Stimulated activated CD8-positive, alpha-beta memory T cell treated with anti-CD3 and anti-CD28 coated beads, Interleukin-4, amount 100 ng/mL, for 4 hours (primary cell): ENCODE measurements around the gene IFI6.
"Not testable (repeated sequence)": the region's sequence is repeated elsewhere in the genome, so short reads cannot be mapped to it uniquely, and the experiment has no call there.

Experiments used
- DNase-seq, 2 donors: peaks; one replicate each; pipeline ENCODE4 v3.0.0-alpha.2; 2020; ENCODE audit warnings: low read depth in 2 of 2, low spot score in 1 of 2

The IFI6 gene, protein sequence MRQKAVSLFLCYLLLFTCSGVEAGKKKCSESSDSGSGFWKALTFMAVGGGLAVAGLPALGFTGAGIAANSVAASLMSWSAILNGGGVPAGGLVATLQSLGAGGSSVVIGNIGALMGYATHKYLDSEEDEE

DNA sequence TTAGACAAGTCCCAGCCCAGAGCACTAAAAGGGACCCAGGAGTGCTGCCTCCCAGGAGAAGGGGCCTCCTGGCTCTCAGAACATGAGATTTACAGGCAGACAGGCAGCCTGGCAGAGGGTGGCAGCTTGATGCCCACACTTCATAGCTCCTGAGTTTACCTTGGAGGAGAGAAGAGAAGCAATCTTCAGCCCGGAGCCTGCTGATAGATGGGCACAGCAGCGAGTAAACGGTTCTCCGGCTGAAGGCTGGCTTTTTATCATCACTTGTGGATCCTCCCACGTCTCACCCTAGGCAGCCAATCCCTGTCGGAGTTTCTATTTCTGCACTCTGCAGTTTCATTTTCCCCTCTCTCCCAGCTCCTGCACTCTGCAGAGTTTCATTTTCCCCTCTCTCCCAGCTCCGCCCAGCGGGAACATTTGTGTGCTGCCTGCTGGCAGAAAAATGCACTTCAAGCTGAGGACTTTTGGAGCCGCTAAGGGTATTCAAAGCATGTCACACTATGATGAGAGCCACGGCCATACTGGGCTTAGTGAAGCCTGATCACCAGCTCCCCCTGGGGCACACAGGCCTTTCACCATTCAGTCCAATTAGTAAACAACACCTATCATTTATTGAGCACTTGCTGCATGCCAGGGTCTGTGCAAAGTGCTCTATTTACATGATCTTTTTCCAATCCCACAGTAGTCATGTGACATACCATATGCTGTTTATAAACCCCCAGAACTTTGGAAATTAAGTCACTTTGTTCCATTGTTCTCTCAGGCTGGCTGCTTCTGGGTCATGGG lies at the start of gene IFI6:
TSS of gene IFI6 (minus strand) at position 229 of the 786 bp plus-strand sequence. CDS start 2,878 bp downstream, outside the sequence.
- peak; percentile 54 to 59 for DNase-seq

DNA sequence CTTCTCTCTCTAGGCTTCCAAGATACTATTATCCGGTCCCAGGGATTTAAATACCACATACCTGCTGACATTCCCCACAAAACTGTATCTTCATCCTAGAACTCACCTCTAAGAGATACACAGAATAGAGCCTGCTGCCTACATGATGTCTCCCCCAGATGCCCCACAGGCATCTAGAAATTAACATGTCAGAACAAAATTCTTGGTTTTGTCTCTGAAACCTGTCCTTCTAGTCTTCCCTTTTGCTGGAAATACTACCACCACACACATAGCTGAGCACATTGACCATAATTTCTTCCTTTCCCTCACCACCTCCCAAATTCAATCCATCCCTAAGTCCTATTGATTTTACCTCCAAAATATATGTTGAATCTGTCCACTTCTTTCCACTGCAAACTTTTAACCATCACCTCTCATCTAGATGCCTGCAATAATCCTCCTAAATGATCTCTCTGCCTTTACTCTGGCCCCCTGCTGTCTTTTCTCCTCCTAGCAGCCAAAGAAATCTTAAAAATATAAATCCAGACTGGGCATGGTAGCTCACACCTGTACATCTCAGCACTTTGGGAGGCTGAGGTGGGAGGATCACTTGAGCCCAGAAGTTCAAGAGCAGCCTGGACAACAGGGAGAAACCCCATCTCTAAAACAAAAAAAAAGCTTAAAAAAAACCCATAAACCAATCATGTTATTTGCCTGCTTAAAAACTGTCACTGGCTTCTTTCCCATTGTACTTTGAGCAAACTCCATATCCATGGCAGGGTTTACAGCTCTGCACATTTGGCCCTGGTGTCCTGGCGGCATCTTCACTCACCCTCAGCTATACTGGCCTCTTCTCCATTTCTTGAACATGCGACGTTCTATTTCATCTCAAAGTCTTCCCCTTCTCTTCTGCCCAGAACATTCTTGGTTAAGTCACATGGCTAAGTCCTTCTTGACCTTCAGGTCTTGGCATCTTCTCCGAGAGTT lies 47.6 kb upstream of the IFI6 start:
- DNase-seq, result no peak

DNA sequence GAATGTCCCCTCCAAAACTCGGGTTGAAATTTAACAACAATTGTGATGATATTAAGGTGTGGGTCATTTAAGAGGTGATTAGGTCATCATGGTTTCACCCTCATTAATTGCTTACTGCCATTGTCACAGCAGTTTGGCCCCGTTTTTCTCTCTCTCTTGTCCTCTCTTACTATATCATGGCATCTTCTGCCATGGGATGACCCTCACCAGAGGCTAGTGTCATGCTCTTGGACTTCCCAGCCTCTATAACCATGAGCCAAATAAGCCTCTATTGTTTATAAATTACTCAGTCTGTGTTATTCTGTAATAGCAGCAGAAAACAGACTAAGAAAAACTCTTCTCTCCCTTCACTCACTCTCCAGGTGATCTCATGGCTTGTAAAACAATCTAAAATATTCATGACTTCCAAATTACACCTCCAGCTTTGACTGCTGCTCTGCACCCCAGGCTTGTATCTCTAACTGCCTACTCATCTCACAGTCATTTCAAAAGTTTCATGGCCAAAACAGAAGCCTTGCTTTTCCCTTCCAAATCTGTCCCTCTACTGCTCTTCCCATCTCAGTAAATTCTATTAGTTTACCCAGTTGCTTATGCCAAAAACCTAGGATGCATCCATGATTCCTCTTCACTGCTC lies 44.4 kb upstream of the IFI6 start:
- no peak for DNase-seq

DNA sequence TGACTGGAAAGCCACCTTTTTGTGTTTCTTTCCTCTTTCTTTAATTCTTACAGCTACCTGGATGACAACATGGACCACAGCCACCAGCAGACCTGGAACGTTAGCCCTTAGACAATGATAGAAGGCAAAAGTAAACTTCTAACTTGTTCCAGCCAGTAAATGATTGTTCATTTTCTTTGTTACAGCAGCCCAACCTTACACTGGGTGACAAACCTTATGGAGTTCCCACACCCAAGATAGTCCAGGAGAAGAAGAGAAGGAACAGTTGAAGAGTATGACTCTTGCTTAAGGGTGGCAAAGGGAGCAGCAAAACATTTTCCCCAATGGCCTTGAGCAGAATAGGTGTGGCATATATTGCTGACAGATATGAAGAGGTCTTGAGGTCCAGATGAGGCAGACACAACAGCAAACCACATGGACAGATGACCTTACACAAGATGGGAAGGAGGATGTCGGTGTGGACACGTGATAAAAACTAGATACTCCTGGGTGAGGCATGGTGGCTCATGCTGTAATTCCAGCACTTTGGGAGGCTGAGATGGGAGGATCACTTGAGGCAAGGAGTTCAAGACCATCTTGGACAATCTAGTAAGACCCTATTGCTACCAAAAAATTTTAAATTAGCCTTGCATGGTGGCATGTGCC lies 42.0 kb upstream of the IFI6 start:
- no peak for DNase-seq

DNA sequence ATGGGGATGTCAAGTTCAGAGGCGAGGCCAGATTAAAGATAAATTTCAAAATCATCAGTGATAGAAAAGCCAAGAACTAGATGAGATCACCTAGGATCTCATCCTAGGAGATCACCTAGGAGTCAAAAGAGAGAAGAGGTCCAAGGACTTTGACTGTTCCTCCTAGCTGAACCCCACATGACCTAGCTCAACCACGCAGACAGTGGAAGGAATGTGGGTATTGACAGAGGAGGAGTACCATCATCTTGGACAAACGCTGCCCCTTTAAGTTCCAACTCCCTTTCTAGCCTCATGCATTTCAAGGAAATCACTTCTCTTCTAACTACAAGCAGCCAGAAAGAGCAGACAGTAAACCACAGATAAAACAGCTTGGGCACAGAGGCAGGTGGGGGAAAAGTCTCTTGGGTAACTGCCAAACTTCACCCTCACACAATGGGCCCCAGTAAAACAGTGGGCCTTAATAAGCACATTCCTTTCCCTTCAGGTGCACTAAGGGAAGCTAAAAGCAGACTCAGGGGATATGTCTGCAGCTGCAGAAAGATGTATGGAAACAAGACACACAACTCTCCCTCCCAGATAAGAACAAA lies 41.2 kb upstream of the IFI6 start:
- no peak for DNase-seq

DNA sequence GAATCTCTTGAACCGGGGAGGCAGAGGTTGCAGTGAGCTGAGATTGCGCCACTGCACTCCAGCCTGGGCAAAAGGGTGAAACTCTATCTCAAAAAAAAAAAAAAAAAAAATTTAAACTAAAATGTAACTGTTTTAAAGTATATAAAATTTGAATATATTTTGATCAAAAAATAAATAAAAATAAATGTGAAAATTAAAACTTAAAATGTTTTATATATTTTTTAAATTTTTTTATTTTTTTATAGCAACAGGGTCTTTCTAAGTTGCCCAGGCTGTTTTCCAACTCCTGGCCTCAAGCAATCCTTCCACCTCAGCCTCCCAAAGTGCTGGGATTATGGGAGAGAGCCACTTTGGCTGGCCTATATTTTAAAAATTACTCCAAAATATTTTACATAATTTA lies 38.6 kb upstream of the IFI6 start:
- DNase-seq, result no peak

DNA sequence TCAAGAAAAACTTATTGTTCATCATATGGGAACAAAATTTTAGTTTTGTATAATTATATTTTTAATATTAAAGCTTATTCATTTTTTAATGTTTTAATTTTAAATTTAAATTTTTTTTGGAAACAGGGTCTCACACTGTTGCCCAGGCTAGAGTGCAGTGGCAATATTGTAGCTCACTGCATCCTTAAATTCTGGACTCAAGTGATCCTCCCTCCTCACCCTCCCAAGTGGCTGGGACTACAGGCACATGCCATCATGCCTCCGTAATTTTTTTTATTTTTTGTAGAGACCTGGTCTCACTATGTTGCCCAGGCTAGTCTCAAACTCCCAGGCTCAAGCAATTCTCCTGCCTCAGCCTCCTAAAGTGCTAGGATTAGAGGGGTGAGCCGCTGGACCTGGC lies 33.6 kb upstream of the IFI6 start:
- no peak for DNase-seq

DNA sequence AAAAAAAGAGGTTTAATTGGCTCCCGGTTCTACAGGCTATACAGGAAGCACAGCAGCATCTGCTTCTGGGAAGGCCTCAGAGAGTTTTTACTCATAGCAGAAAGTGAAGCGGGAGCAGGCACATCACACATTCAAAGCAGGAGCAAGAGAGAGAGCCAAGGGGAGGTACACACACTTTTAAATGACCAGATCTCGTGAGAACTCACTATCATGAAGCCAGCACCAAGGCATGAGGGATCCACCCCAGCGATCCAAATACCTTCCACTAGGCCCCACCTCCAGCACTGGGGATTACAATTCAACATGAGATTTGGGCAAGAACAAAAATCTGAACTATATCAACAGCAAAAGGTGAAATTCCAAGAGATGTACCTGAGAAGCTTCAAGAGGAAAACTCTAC lies 33.0 kb upstream of the IFI6 start:
- no peak for DNase-seq

DNA sequence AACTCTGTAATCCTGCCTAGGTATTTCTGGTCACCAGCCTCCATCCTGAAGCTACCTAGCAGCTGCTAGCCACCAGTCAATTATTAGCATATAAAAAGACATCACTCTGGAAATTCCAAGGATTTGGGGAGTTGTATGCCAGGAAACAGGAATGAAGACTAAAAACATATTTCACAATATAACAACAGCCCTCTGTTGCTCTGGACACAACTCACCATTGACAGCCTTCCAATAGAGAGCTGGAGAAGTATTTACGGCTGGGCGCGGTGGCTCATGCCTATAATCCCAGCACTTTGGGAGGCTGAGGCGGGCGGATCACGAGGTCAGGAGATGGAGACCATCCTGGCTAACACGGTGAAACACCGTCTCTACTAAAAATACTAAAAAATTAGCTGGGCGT lies 24.8 kb upstream of the IFI6 start:
- DNase-seq, result not testable (repeated sequence)

DNA sequence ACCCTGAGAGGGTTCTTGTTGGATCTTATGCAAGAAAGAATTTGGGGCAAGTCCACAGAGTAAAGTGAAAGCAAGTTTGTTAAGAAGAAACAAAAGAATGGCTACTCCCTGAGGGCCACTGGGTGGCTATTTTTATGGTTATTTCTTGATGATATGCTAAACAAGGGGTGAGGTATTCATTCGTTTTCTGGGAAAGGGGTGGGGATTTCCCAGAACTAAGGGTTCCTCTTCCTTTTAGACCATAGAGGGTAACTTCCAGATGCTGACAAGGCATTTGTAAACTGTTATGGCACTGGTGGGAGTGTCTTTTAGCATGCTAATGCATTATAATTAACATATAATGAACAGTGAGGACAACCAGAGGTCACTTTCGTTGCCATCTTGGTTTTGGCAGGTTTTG lies 18.2 kb upstream of the IFI6 start:
- no peak for DNase-seq

DNA sequence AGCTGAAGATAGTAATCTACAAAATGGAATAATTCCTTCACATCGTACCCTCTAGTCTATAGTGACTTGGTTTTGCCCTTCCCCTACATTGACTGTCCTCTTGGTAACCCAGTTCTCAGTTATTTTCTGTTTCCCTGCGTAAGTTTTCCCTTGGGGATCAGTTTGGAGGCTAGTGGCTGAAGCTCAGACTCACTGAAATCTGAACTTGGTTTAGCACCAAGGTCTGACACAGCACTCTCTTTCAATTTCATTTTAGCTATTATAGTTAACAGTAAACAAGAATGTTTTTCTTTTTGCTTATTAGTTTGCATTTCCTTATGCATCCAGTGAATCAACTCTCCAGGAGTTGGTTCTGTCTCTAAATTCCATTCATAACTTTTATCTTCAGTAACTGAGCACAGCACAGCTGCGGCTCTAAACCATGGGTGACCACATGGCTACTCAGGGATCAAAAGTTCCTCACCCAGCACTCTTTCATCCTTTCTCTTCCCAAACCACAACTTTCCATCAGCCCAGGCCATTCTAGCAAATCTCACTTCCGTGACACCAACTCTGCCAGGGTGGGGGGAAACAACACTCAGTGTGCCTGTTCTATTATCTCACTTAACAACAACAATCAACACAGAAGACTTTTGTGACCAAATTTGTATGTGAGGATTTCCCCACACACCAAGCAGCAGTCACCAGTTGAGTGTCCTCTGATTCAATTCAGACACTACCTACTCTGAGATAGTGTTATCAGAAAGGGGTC lies 17.6 kb upstream of the IFI6 start:
- no peak for DNase-seq

DNA sequence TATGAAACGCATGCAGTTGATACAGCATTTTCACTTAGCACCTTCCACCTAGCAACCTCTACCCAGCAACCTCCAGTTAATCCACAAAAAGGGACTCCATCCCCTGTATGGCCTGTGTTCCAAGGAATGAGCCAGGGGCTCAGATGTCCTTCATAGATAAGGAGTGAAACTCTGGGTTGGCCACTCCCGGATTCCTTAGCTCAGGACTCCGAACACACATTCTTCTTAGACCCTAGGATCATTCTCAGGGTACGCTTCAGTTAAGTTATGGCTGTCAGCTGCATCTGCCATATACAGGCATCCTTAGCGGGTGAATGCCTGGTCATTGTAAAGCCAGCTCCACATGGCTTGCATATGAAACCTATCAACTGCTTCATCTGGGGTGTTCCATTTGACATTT lies 15.9 kb upstream of the IFI6 start:
- DNase-seq, result no peak

DNA sequence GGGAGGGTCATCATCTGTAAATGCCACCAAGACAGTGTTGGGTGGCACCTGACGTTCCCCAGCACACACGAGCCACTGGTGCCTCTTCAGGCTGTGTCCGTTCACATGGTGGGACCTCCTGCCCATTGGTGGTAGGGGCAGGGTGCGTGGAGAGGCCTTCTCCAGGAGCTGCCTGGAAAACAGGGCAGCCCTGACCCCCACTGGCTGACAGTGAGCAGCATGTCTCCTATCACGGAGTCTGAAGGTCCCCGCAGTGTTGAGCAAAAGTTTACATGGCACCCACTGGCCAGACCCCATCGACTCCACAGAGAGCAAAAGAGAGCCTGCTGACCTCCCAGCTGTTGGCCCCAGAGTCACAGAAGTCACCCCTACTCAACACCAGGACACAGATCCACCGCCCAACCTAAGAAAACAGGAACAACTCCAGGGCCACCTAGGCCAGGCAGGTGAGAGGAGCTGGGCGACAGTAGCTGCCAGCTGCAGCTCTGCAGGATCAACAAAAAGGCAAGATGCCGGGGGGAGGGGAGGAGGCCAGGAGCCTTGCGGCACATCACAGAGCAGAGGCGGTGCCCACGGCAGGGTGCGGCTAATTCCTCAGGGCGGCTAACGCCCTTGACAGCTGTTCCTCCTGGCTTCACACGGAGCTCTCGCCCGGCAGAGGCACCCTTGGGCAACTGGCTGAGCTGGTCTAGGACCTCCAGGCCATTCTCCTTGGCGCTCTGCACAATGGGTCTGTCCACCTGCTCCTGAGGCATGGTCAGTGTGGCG lies 14.4 kb upstream of the IFI6 start:
- no peak for DNase-seq

DNA sequence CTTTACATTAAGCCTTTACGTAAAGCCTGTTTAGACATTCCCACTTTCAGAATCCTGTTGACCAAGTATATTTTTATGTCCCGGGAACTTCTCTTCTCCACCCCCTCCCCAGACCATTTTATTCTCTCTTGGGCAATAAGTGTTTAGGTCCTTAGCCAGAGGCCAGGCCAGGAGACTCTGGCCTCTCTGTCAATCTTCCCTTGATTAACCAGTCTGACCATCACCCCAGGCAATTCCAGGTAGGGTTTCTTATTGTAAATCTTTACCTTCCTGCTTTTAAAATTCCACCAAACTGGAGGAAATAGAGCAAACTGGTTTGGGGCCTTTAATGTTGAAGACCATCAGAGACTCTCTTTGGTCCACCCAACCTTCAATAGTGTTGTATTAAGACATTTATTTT lies 12.2 kb upstream of the IFI6 start:
- no peak for DNase-seq

DNA sequence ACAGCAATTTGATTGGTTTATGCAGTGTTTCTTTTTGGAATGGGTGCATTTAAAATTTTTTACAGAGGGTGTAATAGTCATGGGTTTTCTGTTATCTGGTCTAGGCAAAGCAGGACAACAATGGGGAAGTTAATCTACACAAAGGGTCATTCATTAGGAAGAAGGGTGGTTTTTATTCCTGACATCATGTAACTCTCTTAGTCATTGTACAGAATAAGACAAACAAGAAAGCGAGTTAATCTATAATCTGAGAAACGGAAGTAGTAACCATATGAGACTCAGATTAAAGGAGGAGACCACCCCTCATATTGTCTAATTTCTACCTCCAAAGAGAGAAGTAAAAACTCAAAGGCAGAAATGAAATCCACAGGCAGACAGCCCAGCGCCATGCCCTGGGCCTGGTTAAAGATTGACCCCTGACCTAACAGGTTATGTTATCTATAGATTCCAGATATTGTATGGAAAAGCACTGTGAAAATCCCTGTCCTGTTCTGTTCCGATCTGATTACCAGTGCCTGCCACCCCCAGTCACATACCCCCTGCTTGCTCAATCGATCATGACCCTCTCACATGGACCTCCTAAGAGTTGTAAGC lies 10.5 kb upstream of the IFI6 start:
- no peak for DNase-seq

DNA sequence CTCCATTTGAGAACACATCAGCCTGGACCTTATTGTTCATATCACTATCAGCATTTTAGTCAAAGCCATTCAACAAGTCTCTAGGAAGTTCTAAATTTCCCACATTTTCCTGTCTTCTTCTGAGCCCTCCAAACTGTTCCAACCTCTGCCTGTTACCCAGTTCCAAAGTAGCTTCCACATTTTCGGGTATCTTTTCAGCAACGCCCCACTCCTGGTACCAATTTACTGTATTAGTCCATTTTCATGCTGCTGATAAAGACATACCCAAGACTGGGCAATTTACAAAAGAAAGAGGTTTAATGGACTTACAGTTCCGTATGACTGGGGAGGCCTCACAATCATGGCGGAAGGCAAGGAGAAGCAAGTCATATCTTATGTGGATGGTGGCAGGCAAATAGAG lies 9.6 kb upstream of the IFI6 start:
- DNase-seq, result not testable (repeated sequence)

DNA sequence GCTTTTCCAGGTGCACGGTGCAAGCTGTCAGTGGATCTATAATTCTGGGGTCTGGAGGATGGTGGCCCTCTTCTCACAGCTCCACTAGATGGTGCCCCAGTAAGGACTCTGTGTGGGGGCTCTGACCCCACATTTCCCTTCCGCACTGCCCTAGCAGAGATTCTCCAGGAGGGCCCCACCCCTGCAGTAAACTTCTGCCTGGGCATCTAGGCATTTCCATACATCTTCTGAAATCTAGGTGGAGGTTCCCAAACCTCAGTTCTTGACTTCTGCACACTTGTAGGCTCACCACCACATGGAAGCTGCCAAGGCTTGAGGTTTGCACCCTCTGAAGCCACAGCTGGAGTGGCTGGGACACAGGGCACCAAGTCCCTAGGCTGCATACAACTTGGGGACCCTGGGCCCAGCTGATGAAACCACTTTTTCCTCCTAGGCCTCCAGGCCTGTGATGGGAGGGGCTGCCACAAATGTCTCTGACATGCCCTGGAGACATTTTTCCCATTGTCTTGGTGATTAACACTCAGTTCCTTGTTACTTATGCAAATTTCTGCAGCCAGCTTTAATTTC lies 8.3 kb upstream of the IFI6 start:
- DNase-seq, result not testable (repeated sequence)

DNA sequence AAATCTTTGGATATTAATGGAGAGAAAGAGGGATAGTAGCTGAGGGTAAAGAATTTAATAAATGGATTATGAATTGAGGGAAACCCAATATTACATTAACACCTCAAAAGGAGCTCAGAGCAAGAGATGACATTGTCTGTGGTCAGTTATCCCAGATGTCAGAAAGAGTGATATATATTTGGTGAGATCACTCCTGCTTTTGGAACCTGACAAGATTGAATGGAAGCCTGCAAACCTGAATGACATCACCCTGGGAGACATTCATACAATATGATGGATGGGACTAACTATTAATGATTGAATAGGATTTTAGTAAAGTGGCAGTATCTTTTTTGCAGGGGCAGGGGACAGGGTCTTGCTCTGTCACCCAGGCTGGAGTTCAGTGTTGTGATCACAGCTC lies 6.8 kb upstream of the IFI6 start:
- DNase-seq, result no peak
